ENCODE data around the gene EIF3K. TPM values are rescaled to one million over a fixed set of nuclear protein-coding genes. Genes with fewer than 3 reads are reported as not detected.

Gene EIF3K
- total and polyA plus RNA-seq, 2 of the 13 experiments (the other 11 are each of a cell fraction or from before 2014, with no cell fraction given): 179 to 258 TPM

DNA sequence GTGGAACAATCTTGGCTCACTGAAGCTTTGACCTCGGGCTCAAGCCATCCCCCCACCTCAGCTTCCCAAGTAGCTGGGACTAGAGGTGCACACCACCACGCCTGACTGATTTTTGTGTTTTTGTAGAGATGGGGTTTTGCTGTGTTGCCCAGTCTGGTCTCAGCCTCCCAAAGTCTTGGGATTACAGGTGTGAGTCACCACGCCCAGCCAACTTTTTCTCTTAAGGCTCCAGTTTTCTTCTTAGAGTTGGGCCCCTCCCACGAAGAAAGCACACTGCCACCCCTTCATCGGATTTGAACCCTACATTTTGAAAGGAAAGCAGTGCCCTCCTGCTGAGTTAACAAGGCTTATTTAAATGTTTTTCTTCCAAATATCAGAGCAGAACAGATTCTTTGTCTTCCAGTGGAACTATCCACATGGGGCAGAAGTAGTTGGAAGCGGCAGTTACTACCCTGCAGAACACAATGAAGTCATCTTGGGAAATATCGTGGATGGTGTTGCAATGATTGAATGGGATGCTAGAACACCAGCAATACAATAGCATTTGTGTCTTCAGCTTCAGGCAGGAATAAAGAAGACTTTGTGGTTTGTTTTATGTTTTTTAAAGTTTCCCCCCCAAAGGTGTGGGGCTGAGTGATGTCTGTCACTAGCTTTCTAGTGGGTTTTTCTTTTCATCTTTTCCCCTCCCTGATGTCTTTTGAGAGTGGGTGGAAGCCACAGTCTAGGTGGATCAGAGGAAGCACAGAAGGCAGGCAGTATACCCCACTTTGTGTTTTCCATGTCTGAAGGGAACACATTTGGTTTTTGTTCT is 37.4 kb downstream of the EIF3K start (continued):
- TF ChIP-seq ZNF232 (CRISPR knock-in tag; IDR thresholded peaks at IDR 0.05; ENCODE audit: borderline replicate concordance) (no peak), NBN (conservative IDR thresholded peaks at IDR 0.05) (no peak), GATAD2A (CRISPR knock-in tag; IDR thresholded peaks at IDR 0.05) (peak; percentile 85), KDM2A (CRISPR knock-in tag; IDR thresholded peaks at IDR 0.05; ENCODE audit: borderline replicate concordance, low read depth) (no peak), ZNF850 (CRISPR knock-in tag; conservative IDR thresholded peaks at IDR 0.05) (no peak), ZNF44 (CRISPR knock-in tag; IDR thresholded peaks at IDR 0.05) (no peak), SOX13 (IDR thresholded peaks at IDR 0.05) (peak; percentile 86), SOX13 (CRISPR knock-in tag; conservative IDR thresholded peaks at IDR 0.05 in 1 of 2, IDR thresholded peaks at IDR 0.05 in 1 of 2) (peak in 1 of 2 experiments; percentile 98; a peak in 2 of 4 replicates), HDAC6 (IDR thresholded peaks at IDR 0.05; ENCODE audit: low read depth, low read length) (no peak), ZNF614 (CRISPR knock-in tag; IDR thresholded peaks at IDR 0.05; ENCODE audit: borderline replicate concordance) (no peak), ZNF296 (CRISPR knock-in tag; conservative IDR thresholded peaks at IDR 0.05) (no peak), TFDP1 (CRISPR knock-in tag; IDR thresholded peaks at IDR 0.05; ENCODE audit: borderline replicate concordance) (no peak), ZNF709 (CRISPR knock-in tag; IDR thresholded peaks at IDR 0.05) (no peak), BCL3 (CRISPR knock-in tag; IDR thresholded peaks at IDR 0.05) (no peak), ZMYM4 (CRISPR knock-in tag; IDR thresholded peaks at IDR 0.05) (no peak), NCOA1 (CRISPR knock-in tag; IDR thresholded peaks at IDR 0.05) (no peak), HNRNPH1 (optimal IDR thresholded peaks at IDR 0.05; ENCODE audit: low read depth, low read length) (no peak), CEBPG (CRISPR knock-in tag; IDR thresholded peaks at IDR 0.05) (peak; percentile 96)
- TF ChIP-seq, protein P1, sequence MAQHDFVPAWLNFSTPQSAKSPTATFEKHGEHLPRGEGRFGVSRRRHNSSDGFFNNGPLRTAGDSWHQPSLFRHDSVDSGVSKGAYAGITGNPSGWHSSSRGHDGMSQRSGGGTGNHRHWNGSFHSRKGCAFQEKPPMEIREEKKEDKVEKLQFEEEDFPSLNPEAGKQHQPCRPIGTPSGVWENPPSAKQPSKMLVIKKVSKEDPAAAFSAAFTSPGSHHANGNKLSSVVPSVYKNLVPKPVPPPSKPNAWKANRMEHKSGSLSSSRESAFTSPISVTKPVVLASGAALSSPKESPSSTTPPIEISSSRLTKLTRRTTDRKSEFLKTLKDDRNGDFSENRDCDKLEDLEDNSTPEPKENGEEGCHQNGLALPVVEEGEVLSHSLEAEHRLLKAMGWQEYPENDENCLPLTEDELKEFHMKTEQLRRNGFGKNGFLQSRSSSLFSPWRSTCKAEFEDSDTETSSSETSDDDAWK (CRISPR knock-in tag; IDR thresholded peaks at IDR 0.05): no peak
- TF ChIP-seq, protein P2, sequence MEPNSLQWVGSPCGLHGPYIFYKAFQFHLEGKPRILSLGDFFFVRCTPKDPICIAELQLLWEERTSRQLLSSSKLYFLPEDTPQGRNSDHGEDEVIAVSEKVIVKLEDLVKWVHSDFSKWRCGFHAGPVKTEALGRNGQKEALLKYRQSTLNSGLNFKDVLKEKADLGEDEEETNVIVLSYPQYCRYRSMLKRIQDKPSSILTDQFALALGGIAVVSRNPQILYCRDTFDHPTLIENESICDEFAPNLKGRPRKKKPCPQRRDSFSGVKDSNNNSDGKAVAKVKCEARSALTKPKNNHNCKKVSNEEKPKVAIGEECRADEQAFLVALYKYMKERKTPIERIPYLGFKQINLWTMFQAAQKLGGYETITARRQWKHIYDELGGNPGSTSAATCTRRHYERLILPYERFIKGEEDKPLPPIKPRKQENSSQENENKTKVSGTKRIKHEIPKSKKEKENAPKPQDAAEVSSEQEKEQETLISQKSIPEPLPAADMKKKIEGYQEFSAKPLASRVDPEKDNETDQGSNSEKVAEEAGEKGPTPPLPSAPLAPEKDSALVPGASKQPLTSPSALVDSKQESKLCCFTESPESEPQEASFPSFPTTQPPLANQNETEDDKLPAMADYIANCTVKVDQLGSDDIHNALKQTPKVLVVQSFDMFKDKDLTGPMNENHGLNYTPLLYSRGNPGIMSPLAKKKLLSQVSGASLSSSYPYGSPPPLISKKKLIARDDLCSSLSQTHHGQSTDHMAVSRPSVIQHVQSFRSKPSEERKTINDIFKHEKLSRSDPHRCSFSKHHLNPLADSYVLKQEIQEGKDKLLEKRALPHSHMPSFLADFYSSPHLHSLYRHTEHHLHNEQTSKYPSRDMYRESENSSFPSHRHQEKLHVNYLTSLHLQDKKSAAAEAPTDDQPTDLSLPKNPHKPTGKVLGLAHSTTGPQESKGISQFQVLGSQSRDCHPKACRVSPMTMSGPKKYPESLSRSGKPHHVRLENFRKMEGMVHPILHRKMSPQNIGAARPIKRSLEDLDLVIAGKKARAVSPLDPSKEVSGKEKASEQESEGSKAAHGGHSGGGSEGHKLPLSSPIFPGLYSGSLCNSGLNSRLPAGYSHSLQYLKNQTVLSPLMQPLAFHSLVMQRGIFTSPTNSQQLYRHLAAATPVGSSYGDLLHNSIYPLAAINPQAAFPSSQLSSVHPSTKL (CRISPR knock-in tag; IDR thresholded peaks at IDR 0.05): peak; percentile 70
- TF ChIP-seq, protein P3, sequence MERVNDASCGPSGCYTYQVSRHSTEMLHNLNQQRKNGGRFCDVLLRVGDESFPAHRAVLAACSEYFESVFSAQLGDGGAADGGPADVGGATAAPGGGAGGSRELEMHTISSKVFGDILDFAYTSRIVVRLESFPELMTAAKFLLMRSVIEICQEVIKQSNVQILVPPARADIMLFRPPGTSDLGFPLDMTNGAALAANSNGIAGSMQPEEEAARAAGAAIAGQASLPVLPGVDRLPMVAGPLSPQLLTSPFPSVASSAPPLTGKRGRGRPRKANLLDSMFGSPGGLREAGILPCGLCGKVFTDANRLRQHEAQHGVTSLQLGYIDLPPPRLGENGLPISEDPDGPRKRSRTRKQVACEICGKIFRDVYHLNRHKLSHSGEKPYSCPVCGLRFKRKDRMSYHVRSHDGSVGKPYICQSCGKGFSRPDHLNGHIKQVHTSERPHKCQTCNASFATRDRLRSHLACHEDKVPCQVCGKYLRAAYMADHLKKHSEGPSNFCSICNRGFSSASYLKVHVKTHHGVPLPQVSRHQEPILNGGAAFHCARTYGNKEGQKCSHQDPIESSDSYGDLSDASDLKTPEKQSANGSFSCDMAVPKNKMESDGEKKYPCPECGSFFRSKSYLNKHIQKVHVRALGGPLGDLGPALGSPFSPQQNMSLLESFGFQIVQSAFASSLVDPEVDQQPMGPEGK (CRISPR knock-in tag; IDR thresholded peaks at IDR 0.05): peak; percentile 70

Data from HepG2 (cell line).